ENCODE measurements around the gene BTBD18. TPM values are rescaled to one million over a fixed set of nuclear protein-coding genes. Genes with fewer than 3 reads are reported as not detected.

BTBD18 gene
- total and polyA plus RNA-seq, 2 of the 13 experiments (the other 11 are each of a cell fraction or from before 2014, with no cell fraction given) = not detected

DNA sequence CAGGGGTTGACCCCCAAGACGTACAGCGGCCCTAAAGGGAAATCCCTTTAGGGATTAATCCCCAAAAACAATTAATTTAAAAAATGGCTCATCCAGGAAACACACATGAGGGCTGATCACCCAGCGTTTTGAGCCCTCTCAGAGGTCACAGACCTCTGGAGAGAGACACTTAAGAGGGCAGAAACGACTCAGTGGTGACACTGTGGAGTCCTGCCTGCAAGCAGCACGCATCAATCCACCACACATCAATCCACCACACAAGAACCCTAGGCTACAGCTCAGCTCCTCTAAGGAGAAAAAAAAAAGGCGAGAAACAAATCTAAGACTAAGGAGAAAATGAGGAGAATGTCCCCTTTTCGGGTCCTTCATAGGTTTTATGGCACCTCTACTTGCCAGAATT lies 22.8 kb downstream of the BTBD18 start (continued):
- TF ChIP-seq, protein P1, sequence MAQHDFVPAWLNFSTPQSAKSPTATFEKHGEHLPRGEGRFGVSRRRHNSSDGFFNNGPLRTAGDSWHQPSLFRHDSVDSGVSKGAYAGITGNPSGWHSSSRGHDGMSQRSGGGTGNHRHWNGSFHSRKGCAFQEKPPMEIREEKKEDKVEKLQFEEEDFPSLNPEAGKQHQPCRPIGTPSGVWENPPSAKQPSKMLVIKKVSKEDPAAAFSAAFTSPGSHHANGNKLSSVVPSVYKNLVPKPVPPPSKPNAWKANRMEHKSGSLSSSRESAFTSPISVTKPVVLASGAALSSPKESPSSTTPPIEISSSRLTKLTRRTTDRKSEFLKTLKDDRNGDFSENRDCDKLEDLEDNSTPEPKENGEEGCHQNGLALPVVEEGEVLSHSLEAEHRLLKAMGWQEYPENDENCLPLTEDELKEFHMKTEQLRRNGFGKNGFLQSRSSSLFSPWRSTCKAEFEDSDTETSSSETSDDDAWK (CRISPR knock-in tag; IDR thresholded peaks at IDR 0.05) = no peak
- no peak for TF ChIP-seq NCOA2 (CRISPR knock-in tag; IDR thresholded peaks at IDR 0.05)
- TF ChIP-seq ZFP36 (IDR thresholded peaks at IDR 0.05; ENCODE audit: borderline replicate concordance, low read depth, low read length, partially characterized antibody) = no peak
- TF ChIP-seq TAF15 (IDR thresholded peaks at IDR 0.05; ENCODE audit: low read depth, low read length, poor library complexity, severe bottlenecking) = no peak

DNA sequence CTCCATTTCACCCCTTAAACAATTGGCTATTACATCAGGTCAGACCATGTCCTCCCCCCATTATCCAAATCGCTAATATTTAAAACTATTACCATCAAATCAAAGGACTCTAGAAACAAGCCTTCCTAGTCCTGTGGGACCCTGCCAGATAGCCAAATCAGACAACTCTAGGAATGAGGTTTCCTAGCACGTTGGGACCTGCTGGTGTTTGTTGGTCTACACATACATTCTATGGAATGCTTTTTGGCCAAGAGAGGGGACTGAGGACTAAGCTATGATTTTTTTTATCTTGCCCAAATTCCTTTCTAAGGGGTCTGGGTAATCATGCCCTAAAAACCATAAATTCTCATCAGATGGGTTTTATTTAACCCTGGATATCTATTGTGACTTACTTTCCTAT lies 24.4 kb downstream of the BTBD18 start:
- Histone ChIP-seq H3K4me3 (replicated peaks in 1 of 3; ENCODE audit: insufficient read depth in 1 of 3, low read depth in 2 of 3, low read length in 3 of 3) (no peak overlapping the region), H3K36me3 (replicated peaks in 1 of 2; ENCODE audit: control insufficient read depth in 1 of 2, insufficient read depth in 2 of 2, low read length in 2 of 2) (peaks cover 4 to 14% of the 10 kb centered on the region in 2 experiments; a peak in 4 of 5 replicates), H2AFZ (ENCODE audit: low read length) (no peak overlapping the region), H3K79me2 (ENCODE audit: insufficient read depth, low read length) (peaks cover 50% of the 10 kb centered on the region), H4K20me1 (ENCODE audit: insufficient read depth, low read length) (peaks cover 3% of the 10 kb centered on the region; the same call in 1 of the 2 replicates), H3K4me1 (ENCODE audit: insufficient read depth, low read length) (no peaks in the 10 kb centered on the region), H3K4me2 (ENCODE audit: low read depth, low read length) (no peak overlapping the region), H3K9ac (ENCODE audit: insufficient read depth, low read depth, low read length) (no peak overlapping the region), H3K27ac (ENCODE audit: extremely low read length, insufficient read depth, low read length) (no peak overlapping the region), H3K9me3 (ENCODE audit: low read length) (no peaks in the 10 kb centered on the region), H3K27me3 (ENCODE audit: control insufficient read depth in 1 of 2, insufficient read depth in 2 of 2, low read length in 2 of 2) (no peaks in the 10 kb centered on the region)
- intact Hi-C loops (cut with micrococcal nuclease; ENCODE audit: unreplicated experiment) = no loop called here
- ChIA-PET POLR2A (no interaction called here), CTCF (ENCODE audit: low intra/inter-chr PET ratio, low total read pairs) (no interaction called here)
- no TSS peak for BruUV-seq (replicated peaks)
- ATAC-seq (no peak), FAIRE-seq (no peak), DNase-seq (ENCODE audit: low spot score) (no peak)
- TF ChIP-seq MBD4 (IDR thresholded peaks at IDR 0.05; ENCODE audit: borderline replicate concordance, low read length) = no peak
- TF ChIP-seq TCF7 (IDR thresholded peaks at IDR 0.05; ENCODE audit: low read depth) = no peak
- TF ChIP-seq, protein P2, sequence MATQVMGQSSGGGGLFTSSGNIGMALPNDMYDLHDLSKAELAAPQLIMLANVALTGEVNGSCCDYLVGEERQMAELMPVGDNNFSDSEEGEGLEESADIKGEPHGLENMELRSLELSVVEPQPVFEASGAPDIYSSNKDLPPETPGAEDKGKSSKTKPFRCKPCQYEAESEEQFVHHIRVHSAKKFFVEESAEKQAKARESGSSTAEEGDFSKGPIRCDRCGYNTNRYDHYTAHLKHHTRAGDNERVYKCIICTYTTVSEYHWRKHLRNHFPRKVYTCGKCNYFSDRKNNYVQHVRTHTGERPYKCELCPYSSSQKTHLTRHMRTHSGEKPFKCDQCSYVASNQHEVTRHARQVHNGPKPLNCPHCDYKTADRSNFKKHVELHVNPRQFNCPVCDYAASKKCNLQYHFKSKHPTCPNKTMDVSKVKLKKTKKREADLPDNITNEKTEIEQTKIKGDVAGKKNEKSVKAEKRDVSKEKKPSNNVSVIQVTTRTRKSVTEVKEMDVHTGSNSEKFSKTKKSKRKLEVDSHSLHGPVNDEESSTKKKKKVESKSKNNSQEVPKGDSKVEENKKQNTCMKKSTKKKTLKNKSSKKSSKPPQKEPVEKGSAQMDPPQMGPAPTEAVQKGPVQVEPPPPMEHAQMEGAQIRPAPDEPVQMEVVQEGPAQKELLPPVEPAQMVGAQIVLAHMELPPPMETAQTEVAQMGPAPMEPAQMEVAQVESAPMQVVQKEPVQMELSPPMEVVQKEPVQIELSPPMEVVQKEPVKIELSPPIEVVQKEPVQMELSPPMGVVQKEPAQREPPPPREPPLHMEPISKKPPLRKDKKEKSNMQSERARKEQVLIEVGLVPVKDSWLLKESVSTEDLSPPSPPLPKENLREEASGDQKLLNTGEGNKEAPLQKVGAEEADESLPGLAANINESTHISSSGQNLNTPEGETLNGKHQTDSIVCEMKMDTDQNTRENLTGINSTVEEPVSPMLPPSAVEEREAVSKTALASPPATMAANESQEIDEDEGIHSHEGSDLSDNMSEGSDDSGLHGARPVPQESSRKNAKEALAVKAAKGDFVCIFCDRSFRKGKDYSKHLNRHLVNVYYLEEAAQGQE (IDR thresholded peaks at IDR 0.05; ENCODE audit: borderline replicate concordance in 1 of 2, low read depth in 1 of 2, low read length in 2 of 2) = no peak
- TF ChIP-seq, protein P3, sequence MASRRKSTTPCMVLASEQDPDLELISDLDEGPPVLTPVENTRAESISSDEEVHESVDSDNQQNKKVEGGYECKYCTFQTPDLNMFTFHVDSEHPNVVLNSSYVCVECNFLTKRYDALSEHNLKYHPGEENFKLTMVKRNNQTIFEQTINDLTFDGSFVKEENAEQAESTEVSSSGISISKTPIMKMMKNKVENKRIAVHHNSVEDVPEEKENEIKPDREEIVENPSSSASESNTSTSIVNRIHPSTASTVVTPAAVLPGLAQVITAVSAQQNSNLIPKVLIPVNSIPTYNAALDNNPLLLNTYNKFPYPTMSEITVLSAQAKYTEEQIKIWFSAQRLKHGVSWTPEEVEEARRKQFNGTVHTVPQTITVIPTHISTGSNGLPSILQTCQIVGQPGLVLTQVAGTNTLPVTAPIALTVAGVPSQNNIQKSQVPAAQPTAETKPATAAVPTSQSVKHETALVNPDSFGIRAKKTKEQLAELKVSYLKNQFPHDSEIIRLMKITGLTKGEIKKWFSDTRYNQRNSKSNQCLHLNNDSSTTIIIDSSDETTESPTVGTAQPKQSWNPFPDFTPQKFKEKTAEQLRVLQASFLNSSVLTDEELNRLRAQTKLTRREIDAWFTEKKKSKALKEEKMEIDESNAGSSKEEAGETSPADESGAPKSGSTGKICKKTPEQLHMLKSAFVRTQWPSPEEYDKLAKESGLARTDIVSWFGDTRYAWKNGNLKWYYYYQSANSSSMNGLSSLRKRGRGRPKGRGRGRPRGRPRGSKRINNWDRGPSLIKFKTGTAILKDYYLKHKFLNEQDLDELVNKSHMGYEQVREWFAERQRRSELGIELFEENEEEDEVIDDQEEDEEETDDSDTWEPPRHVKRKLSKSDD (CRISPR knock-in tag; IDR thresholded peaks at IDR 0.05; ENCODE audit: low read depth) = no peak
- no peak for TF ChIP-seq YEATS4 (CRISPR knock-in tag; IDR thresholded peaks at IDR 0.05; ENCODE audit: borderline replicate concordance)
- TF ChIP-seq CEBPG (CRISPR knock-in tag; IDR thresholded peaks at IDR 0.05) = no peak
- TF ChIP-seq DR1 (CRISPR knock-in tag; IDR thresholded peaks at IDR 0.05) = no peak
- TF ChIP-seq HOXA3 (CRISPR knock-in tag; IDR thresholded peaks at IDR 0.05) = no peak
- TF ChIP-seq YY1 (IDR thresholded peaks at IDR 0.05; ENCODE audit: insufficient read depth, insufficient replicate concordance, low read depth, low read length) = no peak
- TF ChIP-seq ZSCAN21 (CRISPR knock-in tag; IDR thresholded peaks at IDR 0.05; ENCODE audit: borderline replicate concordance) = no peak
- TF ChIP-seq NFE2L1 (CRISPR knock-in tag; IDR thresholded peaks at IDR 0.05; ENCODE audit: borderline replicate concordance) = no peak
- in situ Hi-C loops (cut with HindIII; ENCODE audit: extremely low pct_ligation_motif_present, low pct_unique_long_range_greater_than_20kb) = no loop called here
- WGBS (ENCODE audit: low lambda C conversion rate) = 94% methylated on average over 2 of the region's 2 CpGs

Data from HepG2 (cell line).